ENCODE measurements around the gene DCHS2.

Gene DCHS2

GRCh38 chr4:154471032-154471431 lies 20.6 kb downstream of the DCHS2 start:
- H3K4me3 ChIP-seq (ENCODE audit: low read depth in 1 of 2, low read length in 1 of 2) = no peak overlapping the region
- no peaks in the 10 kb centered on the region for H3K4me1 ChIP-seq (ENCODE audit: control insufficient read depth in 1 of 2, insufficient read depth in 1 of 2, low read depth in 1 of 2, low read length in 1 of 2)
- no peak for TF ChIP-seq CTCF (IDR thresholded peaks at IDR 0.05)

GRCh38 chr4:154467886-154468285 lies 23.7 kb downstream of the DCHS2 start:
- H3K4me1 ChIP-seq (ENCODE audit: control insufficient read depth in 1 of 2, insufficient read depth in 1 of 2, low read depth in 1 of 2, low read length in 1 of 2) = no peaks in the 10 kb centered on the region
- H3K4me3 ChIP-seq (ENCODE audit: low read depth in 1 of 2, low read length in 1 of 2) = no peak overlapping the region
- no peaks in the 10 kb centered on the region for H3K9me3 ChIP-seq
- no peak for TF ChIP-seq CTCF (IDR thresholded peaks at IDR 0.05)
- H3K27me3 ChIP-seq = no peaks in the 10 kb centered on the region
- no peaks in the 10 kb centered on the region for H3K36me3 ChIP-seq
- no peak overlapping the region for H3K27ac ChIP-seq

More at GRCh38 chr4:154471032-154471431, 20.6 kb downstream of the DCHS2 start:
- Histone ChIP-seq H3K36me3 (no peaks in the 10 kb centered on the region), H3K27me3 (no peaks in the 10 kb centered on the region), H3K9me3 (no peaks in the 10 kb centered on the region), H3K27ac (no peak overlapping the region)

- TF ChIP-seq CTCF (IDR thresholded peaks at IDR 0.05) = no peak
- Histone ChIP-seq H3K27ac (no peak overlapping the region), H3K36me3 (no peaks in the 10 kb centered on the region), H3K9me3 (no peaks in the 10 kb centered on the region), H3K4me1 (ENCODE audit: control insufficient read depth in 1 of 2, insufficient read depth in 1 of 2, low read depth in 1 of 2, low read length in 1 of 2) (no peaks in the 10 kb centered on the region), H3K27me3 (no peaks in the 10 kb centered on the region), H3K4me3 (ENCODE audit: low read depth in 1 of 2, low read length in 1 of 2) (no peak overlapping the region)
Measured at GRCh38 chr4:154466336-154466735, 25.3 kb downstream of the DCHS2 start.

GRCh38 chr4:154465085-154465484 lies 26.5 kb downstream of the DCHS2 start:
- Histone ChIP-seq H3K4me1 (ENCODE audit: control insufficient read depth in 1 of 2, insufficient read depth in 1 of 2, low read depth in 1 of 2, low read length in 1 of 2) (no peaks in the 10 kb centered on the region), H3K9me3 (no peaks in the 10 kb centered on the region), H3K27ac (no peak overlapping the region), H3K36me3 (no peaks in the 10 kb centered on the region), H3K27me3 (no peaks in the 10 kb centered on the region), H3K4me3 (ENCODE audit: low read depth in 1 of 2, low read length in 1 of 2) (no peak overlapping the region)
- TF ChIP-seq CTCF (IDR thresholded peaks at IDR 0.05) = no peak

GRCh38 chr4:154464654-154465053 lies 26.9 kb downstream of the DCHS2 start:
- H3K4me1 ChIP-seq (ENCODE audit: control insufficient read depth in 1 of 2, insufficient read depth in 1 of 2, low read depth in 1 of 2, low read length in 1 of 2) = no peaks in the 10 kb centered on the region
- H3K9me3 ChIP-seq = no peaks in the 10 kb centered on the region
- H3K27ac ChIP-seq = no peak overlapping the region
- H3K27me3 ChIP-seq = no peaks in the 10 kb centered on the region
- H3K36me3 ChIP-seq = no peaks in the 10 kb centered on the region
- H3K4me3 ChIP-seq (ENCODE audit: low read depth in 1 of 2, low read length in 1 of 2) = no peak overlapping the region
- no peak for TF ChIP-seq CTCF (IDR thresholded peaks at IDR 0.05)
